Mucosa of stomach (tissue), 1 donor: Measurements from ENCODE around the gene USP40.

Experiments used
- H3K27me3 ChIP-seq: one replicate; pipeline ENCODE4 v1.7.0; 2013; ENCODE audit warnings: mild to moderate bottlenecking, low read length; ENCODE audit not compliant: control insufficient read depth, insufficient read depth
- H3K36me3 ChIP-seq: one replicate; pipeline ENCODE4 v1.7.0; 2013; ENCODE audit warnings: low read length; ENCODE audit not compliant: control insufficient read depth, insufficient read depth
- H3K4me1 ChIP-seq: one replicate; pipeline ENCODE4 v1.7.0; 2013; ENCODE audit warnings: mild to moderate bottlenecking, low read length; ENCODE audit not compliant: control insufficient read depth, insufficient read depth
- H3K4me3 ChIP-seq: one replicate; pipeline ENCODE4 v1.7.0; 2013; ENCODE audit warnings: low read length
- H3K9ac ChIP-seq: one replicate; pipeline ENCODE4 v1.7.0; 2013; ENCODE audit warnings: mild to moderate bottlenecking, low read length, moderate library complexity
- H3K9me3 ChIP-seq: one replicate; pipeline ENCODE4 v1.7.0; 2013; ENCODE audit warnings: mild to moderate bottlenecking, low read length, moderate library complexity; ENCODE audit not compliant: control insufficient read depth
- donor health status: Pancreatic carcinoma.

The USP40 gene

GRCh38 chr2:233544200-233544610, 22.4 kb downstream of the USP40 start:
- Histone ChIP-seq H3K4me3 (no peak overlapping the region), H3K4me1 (no peaks in the 10 kb centered on the region), H3K36me3 (no peaks in the 10 kb centered on the region), H3K9ac (no peak overlapping the region), H3K27me3 (no peaks in the 10 kb centered on the region), H3K9me3 (no peaks in the 10 kb centered on the region)

GRCh38 chr2:233542507-233542906, 24.1 kb downstream of the USP40 start:
- no peaks in the 10 kb centered on the region for H3K9me3 ChIP-seq
- no peak overlapping the region for H3K4me3 ChIP-seq
- H3K4me1 ChIP-seq = no peaks in the 10 kb centered on the region
- no peaks in the 10 kb centered on the region for H3K36me3 ChIP-seq
- H3K9ac ChIP-seq = no peak overlapping the region
- no peaks in the 10 kb centered on the region for H3K27me3 ChIP-seq

GRCh38 chr2:233538741-233539140, 27.8 kb downstream of the USP40 start:
- H3K4me1 ChIP-seq = peaks cover 6% of the 10 kb centered on the region
- no peak overlapping the region for H3K4me3 ChIP-seq
- no peaks in the 10 kb centered on the region for H3K9me3 ChIP-seq
- no peaks in the 10 kb centered on the region for H3K36me3 ChIP-seq
- no peak overlapping the region for H3K9ac ChIP-seq
- H3K27me3 ChIP-seq = no peaks in the 10 kb centered on the region

GRCh38 chr2:233535271-233535670, 31.3 kb downstream of the USP40 start:
- Histone ChIP-seq H3K27me3 (no peaks in the 10 kb centered on the region), H3K4me1 (peaks cover 7% of the 10 kb centered on the region), H3K9me3 (no peaks in the 10 kb centered on the region), H3K4me3 (no peak overlapping the region), H3K36me3 (no peaks in the 10 kb centered on the region), H3K9ac (no peak overlapping the region)

- Histone ChIP-seq H3K27me3 (no peaks in the 10 kb centered on the region), H3K36me3 (no peaks in the 10 kb centered on the region), H3K4me1 (peaks cover 7% of the 10 kb centered on the region), H3K4me3 (no peak overlapping the region), H3K9me3 (no peaks in the 10 kb centered on the region), H3K9ac (no peak overlapping the region)
Measured at GRCh38 chr2:233532971-233533370, 33.6 kb downstream of the USP40 start.

- no peak overlapping the region for H3K4me3 ChIP-seq
- no peaks in the 10 kb centered on the region for H3K9me3 ChIP-seq
- H3K36me3 ChIP-seq = no peaks in the 10 kb centered on the region
- no peaks in the 10 kb centered on the region for H3K27me3 ChIP-seq
- no peak overlapping the region for H3K9ac ChIP-seq
- H3K4me1 ChIP-seq = peaks cover 7% of the 10 kb centered on the region
Measured at GRCh38 chr2:233531955-233532354, 34.6 kb downstream of the USP40 start.

GRCh38 chr2:233530381-233530780, 36.2 kb downstream of the USP40 start:
- H3K9ac ChIP-seq = no peak overlapping the region
- peaks cover 7% of the 10 kb centered on the region for H3K4me1 ChIP-seq
- H3K36me3 ChIP-seq = no peaks in the 10 kb centered on the region
- H3K4me3 ChIP-seq = no peak overlapping the region
- H3K9me3 ChIP-seq = no peaks in the 10 kb centered on the region
- H3K27me3 ChIP-seq = no peaks in the 10 kb centered on the region

GRCh38 chr2:233528182-233528581, 38.4 kb downstream of the USP40 start:
- no peaks in the 10 kb centered on the region for H3K9me3 ChIP-seq
- no peaks in the 10 kb centered on the region for H3K4me1 ChIP-seq
- H3K27me3 ChIP-seq = no peaks in the 10 kb centered on the region
- no peaks in the 10 kb centered on the region for H3K36me3 ChIP-seq
- H3K4me3 ChIP-seq = no peak overlapping the region
- H3K9ac ChIP-seq = no peak overlapping the region

GRCh38 chr2:233525791-233526190, 40.8 kb downstream of the USP40 start:
- Histone ChIP-seq H3K27me3 (no peaks in the 10 kb centered on the region), H3K9me3 (no peaks in the 10 kb centered on the region), H3K36me3 (no peaks in the 10 kb centered on the region), H3K9ac (no peak overlapping the region), H3K4me3 (no peak overlapping the region), H3K4me1 (no peaks in the 10 kb centered on the region)

- Histone ChIP-seq H3K4me1 (no peaks in the 10 kb centered on the region), H3K9ac (no peak overlapping the region), H3K4me3 (no peak overlapping the region), H3K9me3 (no peaks in the 10 kb centered on the region), H3K36me3 (no peaks in the 10 kb centered on the region), H3K27me3 (no peaks in the 10 kb centered on the region)
Measured at GRCh38 chr2:233519787-233520611, 46.6 kb downstream of the USP40 start.

GRCh38 chr2:233513953-233514655, 52.5 kb downstream of the USP40 start:
- no peaks in the 10 kb centered on the region for H3K36me3 ChIP-seq

GRCh38 chr2:233503947-233504637, 62.5 kb downstream of the USP40 start:
- Histone ChIP-seq H3K9me3 (no peaks in the 10 kb centered on the region), H3K9ac (no peak overlapping the region), H3K36me3 (no peaks in the 10 kb centered on the region), H3K4me1 (no peaks in the 10 kb centered on the region), H3K4me3 (no peak overlapping the region), H3K27me3 (no peaks in the 10 kb centered on the region)

More at GRCh38 chr2:233513953-233514655, 52.5 kb downstream of the USP40 start:
- Histone ChIP-seq H3K9me3 (no peaks in the 10 kb centered on the region), H3K4me1 (no peaks in the 10 kb centered on the region), H3K9ac (no peak overlapping the region), H3K27me3 (no peaks in the 10 kb centered on the region), H3K4me3 (no peak overlapping the region)
